Liver (tissue), 9 donors: ENCODE data around the gene WDR7. TPM values are rescaled to one million over a fixed set of nuclear protein-coding genes. Genes with fewer than 3 reads are reported as not detected.

Experiments
- DNase-seq: peaks from one replicate; pipeline ENCODE4 v3.0.0-alpha.2; 2017; ENCODE audit warnings: low spot score
- H3K27ac ChIP-seq, 2 donors: one replicate each; pipeline ENCODE4 v1.7.0; 2013; ENCODE audit warnings: inconsistent platforms in 2 of 2, low read length in 2 of 2, control low read depth in 1 of 2, low read depth in 1 of 2, mild to moderate bottlenecking in 1 of 2
- H3K27me3 ChIP-seq, 4 donors: one replicate each; pipeline versions ENCODE4 v1.6.1 to v1.7.0; 2013; ENCODE audit warnings: low read length in 3 of 4, inconsistent platforms in 1 of 4, mild to moderate bottlenecking in 1 of 4, moderate library complexity in 1 of 4; ENCODE audit not compliant: control insufficient read depth in 4 of 4, insufficient read depth in 4 of 4
- H3K36me3 ChIP-seq, 4 donors: one replicate each; pipeline versions ENCODE4 v1.6.1 to v1.7.0; 2013; ENCODE audit warnings: low read length in 3 of 4, mild to moderate bottlenecking in 3 of 4, low read depth in 1 of 4, moderate library complexity in 1 of 4; ENCODE audit not compliant: control insufficient read depth in 4 of 4, insufficient read depth in 3 of 4
- H3K4me1 ChIP-seq, 4 donors: one replicate each; pipeline versions ENCODE4 v1.6.1 to v1.7.0; 2013; ENCODE audit warnings: low read length in 3 of 4, mild to moderate bottlenecking in 3 of 4, moderate library complexity in 1 of 4; ENCODE audit not compliant: control insufficient read depth in 4 of 4, insufficient read depth in 4 of 4
- H3K4me3 ChIP-seq, 3 donors: one replicate each; pipeline versions ENCODE4 v1.6.1 to v1.7.0; 2013; ENCODE audit warnings: low read length in 3 of 3, control low read depth in 1 of 3, low read depth in 1 of 3, mild to moderate bottlenecking in 1 of 3
- H3K9ac ChIP-seq, 2 donors: one replicate each; pipeline ENCODE4 v1.7.0; 2013; ENCODE audit warnings: low read length in 2 of 2, mild to moderate bottlenecking in 2 of 2, moderate library complexity in 2 of 2, control low read depth in 1 of 2, low read depth in 1 of 2
- H3K9me3 ChIP-seq, 4 donors: one replicate each; pipeline versions ENCODE4 v1.6.1 to v1.7.0; 2013; ENCODE audit warnings: low read length in 3 of 4; ENCODE audit not compliant: control insufficient read depth in 4 of 4
- FOXA1 ChIP-seq: IDR thresholded peaks from 2 replicates; pipeline ENCODE4 v1.6.1; 2016; ENCODE audit warnings: antibody characterized with exemption
- FOXA2 ChIP-seq: IDR thresholded peaks from 2 replicates; pipeline ENCODE4 v1.6.1; 2016; ENCODE audit warnings: antibody characterized with exemption
- GABPA ChIP-seq, 2 donors: IDR thresholded peaks in 1 of 2; conservative IDR thresholded peaks in 1 of 2; 2 replicates each; pipeline ENCODE4 v1.6.1; 2016; ENCODE audit warnings: antibody characterized with exemption in 2 of 2, mild to moderate bottlenecking in 1 of 2, moderate library complexity in 1 of 2
- HNF4A ChIP-seq, 2 donors: conservative IDR thresholded peaks; 2 replicates each; pipeline ENCODE4 v1.6.1; 2016; ENCODE audit warnings: antibody characterized with exemption in 2 of 2, mild to moderate bottlenecking in 2 of 2
- HNF4G ChIP-seq: IDR thresholded peaks from 2 replicates; pipeline ENCODE4 v1.6.1; 2016; ENCODE audit warnings: antibody characterized with exemption
- JUND ChIP-seq, 2 donors: IDR thresholded peaks; 2 replicates each; pipeline ENCODE4 v1.6.1; 2016; ENCODE audit warnings: antibody characterized with exemption in 2 of 2
- NR2F2 ChIP-seq: IDR thresholded peaks from 2 replicates; pipeline ENCODE4 v1.6.1; 2016; ENCODE audit warnings: antibody characterized with exemption
- RXRA ChIP-seq, 2 donors: IDR thresholded peaks; 2 replicates each; pipeline ENCODE4 v1.6.1; 2017 to 2018; ENCODE audit warnings: antibody characterized with exemption in 2 of 2, mild to moderate bottlenecking in 1 of 2
- SP1 ChIP-seq: IDR thresholded peaks from 2 replicates; pipeline ENCODE4 v1.6.1; 2018; ENCODE audit warnings: antibody characterized with exemption, mild to moderate bottlenecking
- TAF1 ChIP-seq: conservative IDR thresholded peaks from 2 replicates; pipeline ENCODE4 v1.6.1; 2016; ENCODE audit warnings: antibody characterized with exemption, mild to moderate bottlenecking
- YY1 ChIP-seq: IDR thresholded peaks from 2 replicates; pipeline ENCODE4 v1.6.1; 2016; ENCODE audit warnings: antibody characterized with exemption, mild to moderate bottlenecking
- WGBS: extraction: QIAGEN DNeasy Blood & Tissue Kit; methylation state at CpG from one replicate; pipeline ENCODE4 v1.1.7; 2013; 5-methylcytosine and 5-hydroxymethylcytosine counted together
- polyA plus RNA-seq, 2 donors: library from polyadenylated mRNA; stranded (reverse) in 1 of 2; unstranded in 1 of 2; fragments of 200-250 nt in 1 of 2; fragments of >200 nt in 1 of 2; fragmentation: Nextera tagmentation in 1 of 2; extraction: Ambion mirVana in 1 of 2; gene quantifications; one replicate each; pipeline versions ENCODE4 v1.2.1 to v1.2.3, GENCODE V29; 2013 to 2015
- total RNA-seq, 2 donors: library from RNA; depleted of rRNA; stranded (reverse); fragments of >200 nt; gene quantifications; one replicate each; pipeline ENCODE4 v1.2.3, GENCODE V29; 2014
- TF ChIP-seq, protein P1 (sequence below): fragments of 150-350 bp; IDR thresholded peaks from 2 replicates; pipeline ENCODE4 v1.5.1; 2017; ENCODE audit warnings: improper control_type of control experiment, low read depth, low read length; ENCODE audit not compliant: missing input control
- TF ChIP-seq, protein P2 (sequence below): IDR thresholded peaks from 2 replicates; pipeline ENCODE4 v1.6.1; 2016; ENCODE audit warnings: antibody characterized with exemption
- TF ChIP-seq, protein P3 (sequence below): IDR thresholded peaks from 2 replicates; pipeline ENCODE4 v1.6.1; 2016; ENCODE audit warnings: antibody characterized with exemption
- TF ChIP-seq, protein P4 (sequence below): IDR thresholded peaks from 2 replicates; pipeline ENCODE4 v1.6.1; 2016; ENCODE audit warnings: antibody characterized with exemption, mild to moderate bottlenecking
- donor health status: healthy.
- donor health status: healthy.
- donor health status: healthy.
- donor health status: healthy.
- donor health status: healthy.

The WDR7 gene
- total and polyA plus RNA-seq, 4 donors, result 4.5 to 26.6 (median 13.2) TPM

DNA sequence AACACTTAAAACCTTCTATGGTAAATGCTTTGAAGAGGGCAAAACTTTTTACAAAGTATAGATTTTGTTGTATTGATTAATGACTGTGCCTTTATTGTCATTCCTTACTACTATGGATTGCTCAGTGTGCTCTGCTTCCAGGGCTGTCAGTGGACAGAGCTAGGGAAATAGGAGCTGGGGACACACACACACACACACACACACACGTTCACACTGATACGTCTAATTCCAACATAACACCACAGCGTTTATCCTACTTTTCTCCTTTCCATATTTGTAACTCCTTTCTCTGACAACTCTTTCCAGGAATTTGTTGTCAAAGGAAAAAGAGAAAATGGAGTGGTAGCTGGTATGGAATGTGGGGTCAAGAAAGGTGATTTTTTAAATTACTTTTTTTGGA lies 21.8 kb downstream of the WDR7 start:
- DNase-seq, result no peak
- 90% methylated on average over 3 of the region's 3 CpGs for WGBS
- TF ChIP-seq HNF4G (no peak), JUND (IDR thresholded peaks at IDR 0.05) (no peak), GABPA (IDR thresholded peaks at IDR 0.05 in 1 of 2, conservative IDR thresholded peaks at IDR 0.05 in 1 of 2) (no peak), RXRA (IDR thresholded peaks at IDR 0.05) (no peak), FOXA1 (no peak), FOXA2 (no peak), SP1 (no peak), TAF1 (no peak)
- TF ChIP-seq, protein P1, sequence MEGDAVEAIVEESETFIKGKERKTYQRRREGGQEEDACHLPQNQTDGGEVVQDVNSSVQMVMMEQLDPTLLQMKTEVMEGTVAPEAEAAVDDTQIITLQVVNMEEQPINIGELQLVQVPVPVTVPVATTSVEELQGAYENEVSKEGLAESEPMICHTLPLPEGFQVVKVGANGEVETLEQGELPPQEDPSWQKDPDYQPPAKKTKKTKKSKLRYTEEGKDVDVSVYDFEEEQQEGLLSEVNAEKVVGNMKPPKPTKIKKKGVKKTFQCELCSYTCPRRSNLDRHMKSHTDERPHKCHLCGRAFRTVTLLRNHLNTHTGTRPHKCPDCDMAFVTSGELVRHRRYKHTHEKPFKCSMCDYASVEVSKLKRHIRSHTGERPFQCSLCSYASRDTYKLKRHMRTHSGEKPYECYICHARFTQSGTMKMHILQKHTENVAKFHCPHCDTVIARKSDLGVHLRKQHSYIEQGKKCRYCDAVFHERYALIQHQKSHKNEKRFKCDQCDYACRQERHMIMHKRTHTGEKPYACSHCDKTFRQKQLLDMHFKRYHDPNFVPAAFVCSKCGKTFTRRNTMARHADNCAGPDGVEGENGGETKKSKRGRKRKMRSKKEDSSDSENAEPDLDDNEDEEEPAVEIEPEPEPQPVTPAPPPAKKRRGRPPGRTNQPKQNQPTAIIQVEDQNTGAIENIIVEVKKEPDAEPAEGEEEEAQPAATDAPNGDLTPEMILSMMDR, result no peak
- TF ChIP-seq, protein P2, sequence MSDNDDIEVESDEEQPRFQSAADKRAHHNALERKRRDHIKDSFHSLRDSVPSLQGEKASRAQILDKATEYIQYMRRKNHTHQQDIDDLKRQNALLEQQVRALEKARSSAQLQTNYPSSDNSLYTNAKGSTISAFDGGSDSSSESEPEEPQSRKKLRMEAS, result no peak
- TF ChIP-seq, protein P3, sequence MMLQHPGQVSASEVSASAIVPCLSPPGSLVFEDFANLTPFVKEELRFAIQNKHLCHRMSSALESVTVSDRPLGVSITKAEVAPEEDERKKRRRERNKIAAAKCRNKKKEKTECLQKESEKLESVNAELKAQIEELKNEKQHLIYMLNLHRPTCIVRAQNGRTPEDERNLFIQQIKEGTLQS, result no peak
- TF ChIP-seq, protein P4, sequence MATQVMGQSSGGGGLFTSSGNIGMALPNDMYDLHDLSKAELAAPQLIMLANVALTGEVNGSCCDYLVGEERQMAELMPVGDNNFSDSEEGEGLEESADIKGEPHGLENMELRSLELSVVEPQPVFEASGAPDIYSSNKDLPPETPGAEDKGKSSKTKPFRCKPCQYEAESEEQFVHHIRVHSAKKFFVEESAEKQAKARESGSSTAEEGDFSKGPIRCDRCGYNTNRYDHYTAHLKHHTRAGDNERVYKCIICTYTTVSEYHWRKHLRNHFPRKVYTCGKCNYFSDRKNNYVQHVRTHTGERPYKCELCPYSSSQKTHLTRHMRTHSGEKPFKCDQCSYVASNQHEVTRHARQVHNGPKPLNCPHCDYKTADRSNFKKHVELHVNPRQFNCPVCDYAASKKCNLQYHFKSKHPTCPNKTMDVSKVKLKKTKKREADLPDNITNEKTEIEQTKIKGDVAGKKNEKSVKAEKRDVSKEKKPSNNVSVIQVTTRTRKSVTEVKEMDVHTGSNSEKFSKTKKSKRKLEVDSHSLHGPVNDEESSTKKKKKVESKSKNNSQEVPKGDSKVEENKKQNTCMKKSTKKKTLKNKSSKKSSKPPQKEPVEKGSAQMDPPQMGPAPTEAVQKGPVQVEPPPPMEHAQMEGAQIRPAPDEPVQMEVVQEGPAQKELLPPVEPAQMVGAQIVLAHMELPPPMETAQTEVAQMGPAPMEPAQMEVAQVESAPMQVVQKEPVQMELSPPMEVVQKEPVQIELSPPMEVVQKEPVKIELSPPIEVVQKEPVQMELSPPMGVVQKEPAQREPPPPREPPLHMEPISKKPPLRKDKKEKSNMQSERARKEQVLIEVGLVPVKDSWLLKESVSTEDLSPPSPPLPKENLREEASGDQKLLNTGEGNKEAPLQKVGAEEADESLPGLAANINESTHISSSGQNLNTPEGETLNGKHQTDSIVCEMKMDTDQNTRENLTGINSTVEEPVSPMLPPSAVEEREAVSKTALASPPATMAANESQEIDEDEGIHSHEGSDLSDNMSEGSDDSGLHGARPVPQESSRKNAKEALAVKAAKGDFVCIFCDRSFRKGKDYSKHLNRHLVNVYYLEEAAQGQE, result no peak
- Histone ChIP-seq H3K27me3 (no peaks in the 10 kb centered on the region), H3K4me3 (no peak overlapping the region), H3K4me1 (peaks cover 0 to 6% (median 4%) of the 10 kb centered on the region in 4 donors), H3K9me3 (no peaks in the 10 kb centered on the region), H3K36me3 (peaks cover 0 to 3% (median under 1%) of the 10 kb centered on the region in 4 donors), H3K27ac (no peak overlapping the region), H3K9ac (no peak overlapping the region)

DNA sequence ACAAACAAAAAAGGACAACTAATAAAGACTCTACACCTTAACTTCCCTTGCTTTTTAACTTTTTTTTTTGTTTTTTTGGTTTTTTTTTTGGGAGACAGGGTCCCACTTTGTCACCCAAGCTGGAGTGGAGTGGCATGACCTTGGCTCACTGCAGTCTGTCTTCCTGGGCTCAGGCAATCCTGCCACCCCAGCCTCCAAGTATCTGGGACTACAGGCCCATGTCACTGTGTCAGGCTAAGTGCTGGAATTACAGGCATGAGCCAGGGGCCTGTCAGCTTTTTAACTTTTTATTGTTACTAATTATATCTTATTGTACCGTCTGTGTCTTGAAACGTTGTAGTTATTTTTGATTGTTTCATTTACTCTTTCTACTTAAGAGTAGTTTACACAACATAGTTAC lies 25.5 kb downstream of the WDR7 start:
- 90% methylated on average over 2 of the region's 2 CpGs for WGBS
- DNase-seq, result no peak
- H3K4me1 ChIP-seq, result no peaks in the 10 kb centered on the region
- H3K27ac ChIP-seq, result no peak overlapping the region
- no peaks in the 10 kb centered on the region for H3K27me3 ChIP-seq
- peaks cover 0 to 3% (median under 1%) of the 10 kb centered on the region in 4 donors for H3K36me3 ChIP-seq
- TF ChIP-seq NR2F2, result no peak
- TF ChIP-seq YY1, result no peak
- no peak for TF ChIP-seq TAF1
- TF ChIP-seq, protein P1, result no peak
- TF ChIP-seq GABPA (IDR thresholded peaks at IDR 0.05 in 1 of 2, conservative IDR thresholded peaks at IDR 0.05 in 1 of 2), result no peak
- no peak for TF ChIP-seq SP1
- TF ChIP-seq, protein P3, result no peak
- TF ChIP-seq, protein P2, result no peak
- no peak for TF ChIP-seq HNF4G
- TF ChIP-seq HNF4A (conservative IDR thresholded peaks at IDR 0.05), result no peak
- no peak for TF ChIP-seq JUND (IDR thresholded peaks at IDR 0.05)
- no peak for TF ChIP-seq FOXA1
- no peak for TF ChIP-seq RXRA (IDR thresholded peaks at IDR 0.05)
- no peaks in the 10 kb centered on the region for H3K9me3 ChIP-seq
- no peak overlapping the region for H3K4me3 ChIP-seq
- no peak overlapping the region for H3K9ac ChIP-seq
